Endothelial cell (in vitro differentiated cells): ENCODE data around the gene TMEM183A. TPM values are rescaled to one million over a fixed set of nuclear protein-coding genes. Genes with fewer than 3 reads are reported as not detected.
A peak's percentile ranks its signal among the peaks of the same experiment; 100 is the strongest.

Experiments used
- DNase-seq: peaks from one replicate; pipeline ENCODE4 v3.0.0; 2021; ENCODE audit warnings: low spot score
- H3K27ac Mint-ChIP-seq: one replicate; pipeline ENCODE4 v1.8.0; 2021; ENCODE audit warnings: mixed read lengths, inconsistent platforms; ENCODE audit not compliant: unreplicated experiment
- H3K27me3 Mint-ChIP-seq: one replicate; pipeline ENCODE4 v1.8.0; 2021; ENCODE audit warnings: mild to moderate bottlenecking, moderate library complexity, mixed read lengths, inconsistent platforms; ENCODE audit not compliant: unreplicated experiment
- H3K36me3 Mint-ChIP-seq: one replicate; pipeline ENCODE4 v1.8.0; 2021; ENCODE audit warnings: mild to moderate bottlenecking, low read depth, mixed read lengths, inconsistent platforms; ENCODE audit not compliant: unreplicated experiment
- H3K4me1 Mint-ChIP-seq: one replicate; pipeline ENCODE4 v1.8.0; 2021; ENCODE audit warnings: mild to moderate bottlenecking, mixed read lengths, inconsistent platforms; ENCODE audit not compliant: unreplicated experiment
- H3K4me3 Mint-ChIP-seq: one replicate; pipeline ENCODE4 v1.8.0; 2021; ENCODE audit warnings: mild to moderate bottlenecking, mixed read lengths, inconsistent platforms; ENCODE audit not compliant: unreplicated experiment
- H3K9me3 Mint-ChIP-seq: one replicate; pipeline ENCODE4 v1.8.0; 2021; ENCODE audit warnings: mixed read lengths, inconsistent platforms; ENCODE audit not compliant: unreplicated experiment
- CTCF ChIP-seq: fragments of 200-600 bp; sonication (generic); IDR thresholded peaks from one replicate; pipeline ENCODE4 v1.5.0; 2021; ENCODE audit warnings: antibody characterized with exemption; ENCODE audit not compliant: unreplicated experiment
- total RNA-seq: library from RNA; stranded (reverse); fragmentation: NEBNext Ultra II Directional; extraction: Animal tissue kit (Norgen Biotek cat#: 25700); gene quantifications from one replicate; pipeline ENCODE4 v1.2.1, GENCODE V29; 2021; ENCODE audit not compliant: unreplicated experiment

Gene TMEM183A
- total RNA-seq, 1 donor from 2014 or later: 65.5 TPM

GRCh38 chr1:203036135-203036534, 29.0 kb downstream of the TMEM183A start:
- TF ChIP-seq CTCF: no peak
- H3K27ac Mint-ChIP-seq: no peak overlapping the region
- DNase-seq: no peak
- H3K9me3 Mint-ChIP-seq: no peaks in the 10 kb centered on the region
- peaks cover 5% of the 10 kb centered on the region for H3K36me3 Mint-ChIP-seq
- H3K27me3 Mint-ChIP-seq: peaks cover 8% of the 10 kb centered on the region
- H3K4me1 Mint-ChIP-seq: peaks cover 8% of the 10 kb centered on the region
- no peak overlapping the region for H3K4me3 Mint-ChIP-seq

GRCh38 chr1:203036537-203036936, 29.4 kb downstream of the TMEM183A start:
- no peak for TF ChIP-seq CTCF

GRCh38 chr1:203037509-203038190, 30.5 kb downstream of the TMEM183A start:
- no peak for DNase-seq
- Mint-ChIP-seq H3K4me3 (no peak overlapping the region), H3K4me1 (peaks cover 8% of the 10 kb centered on the region), H3K36me3 (peaks cover 5% of the 10 kb centered on the region), H3K27me3 (peaks cover 10% of the 10 kb centered on the region), H3K9me3 (no peaks in the 10 kb centered on the region), H3K27ac (no peak overlapping the region)
- TF ChIP-seq CTCF: no peak

More at GRCh38 chr1:203036537-203036936, 29.4 kb downstream of the TMEM183A start:
- H3K27ac Mint-ChIP-seq: no peak overlapping the region
- H3K36me3 Mint-ChIP-seq: peaks cover 5% of the 10 kb centered on the region
- H3K9me3 Mint-ChIP-seq: no peaks in the 10 kb centered on the region
- H3K27me3 Mint-ChIP-seq: peaks cover 9% of the 10 kb centered on the region
- H3K4me1 Mint-ChIP-seq: peaks cover 8% of the 10 kb centered on the region
- H3K4me3 Mint-ChIP-seq: no peak overlapping the region
- no peak for DNase-seq

GRCh38 chr1:203038217-203038741, 31.1 kb downstream of the TMEM183A start:
- no peak for DNase-seq
- no peak for TF ChIP-seq CTCF
- H3K27me3 Mint-ChIP-seq: peaks cover 10% of the 10 kb centered on the region
- peaks cover 8% of the 10 kb centered on the region for H3K4me1 Mint-ChIP-seq
- H3K4me3 Mint-ChIP-seq: no peak overlapping the region
- H3K36me3 Mint-ChIP-seq: peaks cover 8% of the 10 kb centered on the region
- no peak overlapping the region for H3K27ac Mint-ChIP-seq
- no peaks in the 10 kb centered on the region for H3K9me3 Mint-ChIP-seq

- H3K4me3 Mint-ChIP-seq: no peak overlapping the region
- no peaks in the 10 kb centered on the region for H3K9me3 Mint-ChIP-seq
- peak; percentile 78 for DNase-seq
- H3K36me3 Mint-ChIP-seq: peaks cover 5% of the 10 kb centered on the region
- H3K27ac Mint-ChIP-seq: no peak overlapping the region
- peak; percentile 62 for TF ChIP-seq CTCF
- H3K27me3 Mint-ChIP-seq: peaks cover 9% of the 10 kb centered on the region
- peaks cover 8% of the 10 kb centered on the region for H3K4me1 Mint-ChIP-seq
Observed at GRCh38 chr1:203038891-203039608, 31.9 kb downstream of the TMEM183A start.
